Measurements from ENCODE around the gene LBX2.
"Not testable (repeated sequence)": the region's sequence is repeated elsewhere in the genome, so short reads cannot be mapped to it uniquely, and the experiment has no call there.

LBX2 gene

GRCh38 chr2:74486141-74486540, 13.3 kb downstream of the LBX2 start:
- DNase-seq (ENCODE audit: low read depth in 4 of 4, low spot score in 1 of 4): no peak

DNA sequence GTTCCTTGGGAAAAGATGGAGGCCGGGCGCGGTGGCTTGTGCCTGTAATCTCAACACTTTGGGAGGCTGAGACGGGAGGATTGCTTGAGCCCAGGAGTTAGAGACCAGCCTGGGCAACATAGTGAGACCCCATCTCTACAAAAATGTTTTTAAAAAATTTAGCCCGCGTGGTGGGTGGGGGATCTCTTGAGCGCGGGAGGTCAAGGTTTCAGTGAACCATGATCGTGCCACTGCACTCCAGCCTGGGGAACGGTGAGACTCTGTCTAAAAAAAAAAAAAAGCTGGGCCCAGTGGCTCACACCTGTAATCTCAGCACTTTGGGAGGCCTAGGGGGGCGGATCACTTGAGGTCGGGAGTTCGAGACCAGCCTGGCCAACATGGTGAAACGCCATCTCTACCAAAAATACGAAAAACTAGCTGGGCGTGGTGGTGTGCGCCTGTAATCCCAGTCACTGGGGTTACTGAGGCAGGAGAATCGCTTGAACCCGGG, 15.7 kb downstream of the LBX2 start:
- not testable (repeated sequence) for DNase-seq (ENCODE audit: low read depth in 4 of 4, low spot score in 1 of 4)

GRCh38 chr2:74482801-74483674, 16.4 kb downstream of the LBX2 start, which contains the start of the genes CCDC142 and TTC31:
CCDC142 (minus strand) TSS chr2:74482998; CDS start chr2:74482837, 161 bp downstream.
TTC31 (plus strand) TSS chr2:74483081; CDS start chr2:74483096, 15 bp downstream.
- peak; percentile 81 to 91 (median 84) for DNase-seq (ENCODE audit: low read depth in 4 of 4, low spot score in 1 of 4)

- DNase-seq (ENCODE audit: low read depth in 4 of 4, low spot score in 1 of 4): no peak
Measured at GRCh38 chr2:74481961-74482800, 17.2 kb downstream of the LBX2 start.

DNA sequence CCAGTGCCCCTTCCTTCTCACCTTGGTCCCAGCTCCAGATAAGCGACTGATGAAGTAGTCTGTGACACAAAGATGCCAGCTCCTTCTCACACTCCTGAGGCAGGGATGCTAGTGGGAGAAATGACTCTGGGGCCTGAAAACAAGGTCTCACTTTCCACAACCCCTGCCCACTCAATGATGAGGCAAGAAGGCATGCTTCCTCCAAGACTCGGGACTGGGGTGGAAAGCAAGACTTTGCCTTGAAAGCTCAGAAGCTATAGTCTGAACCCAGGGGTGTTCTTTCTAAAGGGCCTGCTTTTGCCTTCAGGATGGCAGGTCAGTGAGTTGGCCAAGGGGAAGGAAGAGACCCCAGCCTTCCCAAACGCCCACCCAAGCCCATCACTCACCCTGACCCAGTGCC, 18.0 kb downstream of the LBX2 start:
- no peak for DNase-seq (ENCODE audit: low read depth in 4 of 4, low spot score in 1 of 4)

DNA sequence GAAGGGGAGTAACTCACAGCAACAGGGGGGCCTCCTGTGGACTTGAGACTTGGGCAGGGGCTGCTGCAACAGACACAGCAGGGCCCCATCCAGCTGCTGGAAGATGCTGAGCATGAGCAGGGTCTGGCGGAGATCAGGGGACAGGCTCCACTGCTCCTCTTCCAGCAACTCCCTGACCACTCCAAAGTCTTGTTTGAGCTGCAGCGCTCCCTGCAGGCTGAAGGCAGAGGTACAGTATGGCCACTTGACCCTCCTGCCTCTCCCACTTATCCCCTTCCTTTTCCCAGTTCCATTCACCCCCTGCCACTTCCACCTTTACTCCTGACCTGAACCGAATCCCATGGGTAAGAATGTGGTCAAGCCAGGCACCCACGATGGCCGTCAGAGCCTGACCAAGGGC, 24.5 kb downstream of the LBX2 start:
- no peak for DNase-seq (ENCODE audit: low read depth in 4 of 4, low spot score in 1 of 4)

DNA sequence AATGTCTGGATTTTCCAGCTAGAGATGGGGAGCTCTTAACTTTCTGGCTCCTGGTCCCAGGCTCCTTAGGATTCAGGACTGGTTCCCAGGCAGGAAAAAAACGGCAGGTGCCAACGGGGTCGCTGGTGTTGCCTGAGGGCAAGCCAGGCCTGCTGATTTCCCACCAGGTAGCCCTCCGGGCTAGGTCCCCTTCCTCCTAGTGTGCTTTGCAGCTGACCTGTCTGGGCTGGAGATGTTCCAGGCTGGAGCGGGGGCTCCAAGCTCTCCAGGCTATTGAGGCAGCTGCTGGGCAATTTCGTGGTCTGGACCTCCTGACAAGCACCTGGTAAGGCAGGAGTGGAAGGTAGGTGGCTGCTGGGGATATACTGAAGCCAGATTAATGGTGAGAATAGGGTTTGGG, 24.9 kb downstream of the LBX2 start:
- no peak for DNase-seq (ENCODE audit: low read depth in 4 of 4, low spot score in 1 of 4)

- no peak for DNase-seq (ENCODE audit: low read depth in 4 of 4, low spot score in 1 of 4)
Measured at GRCh38 chr2:74472945-74473258, 26.5 kb downstream of the LBX2 start.

DNA sequence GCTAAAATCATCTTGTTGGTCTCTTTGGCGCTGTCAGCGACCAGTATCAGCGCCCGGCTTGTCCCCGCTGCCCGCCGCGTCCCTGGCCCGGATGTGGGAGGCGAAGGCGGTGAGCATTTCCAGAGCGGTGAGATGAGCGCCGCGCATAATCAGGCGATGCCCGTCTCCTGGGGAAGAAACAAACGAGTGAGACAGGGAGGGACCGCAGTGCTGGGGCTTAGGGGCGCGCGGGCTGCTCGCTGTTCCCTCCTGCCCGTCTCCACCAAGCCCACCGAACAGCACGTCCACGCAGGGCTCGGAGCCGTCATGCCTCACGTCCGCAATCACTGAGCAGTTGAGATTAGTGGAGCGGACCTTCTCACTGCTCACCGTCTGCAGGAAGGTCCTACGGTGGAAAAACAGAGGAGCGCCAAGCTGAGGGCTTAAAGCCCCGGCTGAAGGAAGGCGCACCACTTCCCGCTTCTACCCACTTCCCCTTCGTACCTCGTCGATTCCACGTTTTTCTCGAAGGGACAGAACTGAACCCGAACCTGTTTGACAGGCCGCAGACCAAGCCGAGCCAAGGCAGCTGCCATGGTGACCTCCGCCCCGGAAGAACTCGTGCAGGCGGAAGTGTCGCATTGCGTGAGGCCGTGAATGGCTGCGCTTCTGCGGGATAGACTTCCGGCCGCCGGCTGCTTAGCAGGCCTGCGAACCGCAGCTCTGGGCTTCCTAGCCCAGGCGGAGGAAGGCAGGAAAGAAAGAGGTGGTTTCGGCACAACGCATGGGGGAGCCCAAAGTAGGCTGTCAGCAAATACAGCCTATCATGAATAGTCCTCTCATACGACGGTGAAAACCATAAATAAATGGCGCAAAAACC, 27.1 kb downstream of the LBX2 start, which contains the start of gene MRPL53:
Gene MRPL53, minus strand, starts transcription at position 595 of the 859 bp plus-strand sequence. Its CDS starts 20 bp downstream, at position 575.
- DNase-seq (ENCODE audit: low read depth in 4 of 4, low spot score in 1 of 4): peak; percentile 94 to 98 (median 96)

DNA sequence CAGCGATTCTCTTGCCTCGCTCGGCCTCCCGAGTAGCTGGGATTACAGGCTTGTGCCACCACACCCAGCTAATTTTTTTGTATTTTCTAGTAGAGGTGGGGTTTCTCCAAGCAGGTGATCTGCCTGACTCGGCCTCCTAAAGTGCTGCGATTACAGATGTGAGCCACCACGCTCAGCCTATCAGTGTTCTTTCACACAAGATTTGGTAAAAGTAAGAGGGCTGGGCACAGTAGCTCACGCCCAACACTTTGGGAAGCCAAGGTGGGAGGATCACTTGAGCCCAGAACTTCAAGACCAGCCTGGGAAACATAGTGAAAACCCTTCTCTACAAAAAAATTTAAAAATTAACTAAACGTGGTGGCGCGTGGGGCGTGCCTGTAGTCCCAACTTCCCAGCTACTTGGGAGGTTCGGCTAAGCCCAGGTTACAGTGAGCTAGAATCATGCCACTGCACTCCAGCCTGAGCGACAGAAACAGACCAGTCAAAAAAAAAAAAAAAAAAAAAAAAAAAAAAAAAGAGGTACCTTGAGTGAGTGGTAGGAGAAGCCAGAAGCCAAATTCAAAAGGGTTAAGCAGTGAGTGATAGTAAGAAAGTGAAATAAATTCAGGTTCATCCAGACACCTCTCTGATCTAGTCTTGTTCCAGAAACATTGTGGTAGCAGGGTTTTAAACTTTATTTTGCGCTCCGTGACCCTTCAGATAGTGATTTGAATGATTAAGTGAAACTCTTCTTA, 27.9 kb downstream of the LBX2 start:
- no peak for DNase-seq (ENCODE audit: low read depth in 4 of 4, low spot score in 1 of 4)

GRCh38 chr2:74470742-74471141, 28.7 kb downstream of the LBX2 start:
- DNase-seq (ENCODE audit: low read depth in 4 of 4, low spot score in 1 of 4): not testable (repeated sequence)

DNA sequence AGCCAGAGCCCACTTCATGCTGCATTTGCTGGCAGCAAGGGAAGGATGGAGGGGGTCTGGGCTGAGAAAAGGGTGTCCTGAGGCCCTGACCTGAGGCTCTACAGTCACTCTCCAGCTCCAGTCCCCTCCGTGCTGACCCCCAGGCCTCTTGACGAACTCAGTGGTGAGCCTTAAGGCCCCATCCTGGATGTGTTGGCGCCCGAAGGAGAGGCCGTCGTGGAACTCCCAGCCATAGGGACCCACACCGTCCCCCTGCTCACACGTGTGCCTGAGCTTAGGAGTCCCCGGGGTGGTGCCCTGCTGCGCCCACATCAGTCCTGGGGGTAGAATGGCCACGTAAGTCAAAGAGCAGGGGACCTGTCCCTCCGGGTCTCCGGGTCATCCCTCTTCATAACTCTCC, 35.0 kb downstream of the LBX2 start:
- no peak for DNase-seq (ENCODE audit: low read depth in 4 of 4, low spot score in 1 of 4)

GRCh38 chr2:74462786-74463105, 36.7 kb downstream of the LBX2 start:
- DNase-seq (ENCODE audit: low read depth in 4 of 4, low spot score in 1 of 4): no peak

DNA sequence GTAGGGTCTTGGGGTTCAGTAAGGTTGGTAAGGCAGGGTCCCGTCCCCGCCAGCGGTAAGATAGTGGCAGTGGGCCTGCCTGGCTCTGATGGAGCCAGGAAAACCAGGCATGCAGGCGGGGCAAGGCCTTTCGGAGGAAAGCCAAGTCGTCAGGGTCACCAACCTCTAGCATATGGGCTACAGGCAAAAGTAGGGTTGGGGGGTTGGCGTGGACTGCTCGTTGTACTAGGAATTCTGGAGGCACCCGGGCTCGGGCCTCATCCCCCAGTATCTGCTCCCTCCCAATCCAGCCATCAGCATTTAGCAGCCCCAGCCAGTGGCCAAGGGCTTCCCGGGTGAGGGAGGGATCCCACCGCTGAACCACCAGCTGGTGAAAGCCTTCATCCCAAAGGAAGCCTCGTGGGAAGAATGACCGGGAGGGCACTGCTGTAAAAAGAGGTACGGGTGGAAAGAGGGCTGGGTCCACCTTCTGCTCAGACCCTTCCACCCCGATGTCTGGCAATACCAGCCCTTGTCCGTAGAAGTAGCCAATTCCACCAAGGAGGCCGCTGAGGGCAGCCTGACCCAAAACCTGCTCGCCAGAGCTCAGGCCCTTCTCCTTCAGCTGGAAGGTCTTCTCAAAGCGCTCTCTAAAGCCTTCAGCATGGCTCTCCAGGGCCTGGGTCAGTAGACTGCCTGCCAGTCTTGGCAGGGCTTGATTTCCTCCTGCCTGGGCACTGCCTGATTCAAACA, 37.2 kb downstream of the LBX2 start:
- DNase-seq (ENCODE audit: low read depth in 4 of 4, low spot score in 1 of 4): no peak

GRCh38 chr2:74461187-74462053, 38.0 kb downstream of the LBX2 start:
- no peak for DNase-seq (ENCODE audit: low read depth in 4 of 4, low spot score in 1 of 4)

- DNase-seq (ENCODE audit: low read depth in 4 of 4, low spot score in 1 of 4): not testable (repeated sequence)
Measured at GRCh38 chr2:74460187-74460586, 39.2 kb downstream of the LBX2 start.

DNA sequence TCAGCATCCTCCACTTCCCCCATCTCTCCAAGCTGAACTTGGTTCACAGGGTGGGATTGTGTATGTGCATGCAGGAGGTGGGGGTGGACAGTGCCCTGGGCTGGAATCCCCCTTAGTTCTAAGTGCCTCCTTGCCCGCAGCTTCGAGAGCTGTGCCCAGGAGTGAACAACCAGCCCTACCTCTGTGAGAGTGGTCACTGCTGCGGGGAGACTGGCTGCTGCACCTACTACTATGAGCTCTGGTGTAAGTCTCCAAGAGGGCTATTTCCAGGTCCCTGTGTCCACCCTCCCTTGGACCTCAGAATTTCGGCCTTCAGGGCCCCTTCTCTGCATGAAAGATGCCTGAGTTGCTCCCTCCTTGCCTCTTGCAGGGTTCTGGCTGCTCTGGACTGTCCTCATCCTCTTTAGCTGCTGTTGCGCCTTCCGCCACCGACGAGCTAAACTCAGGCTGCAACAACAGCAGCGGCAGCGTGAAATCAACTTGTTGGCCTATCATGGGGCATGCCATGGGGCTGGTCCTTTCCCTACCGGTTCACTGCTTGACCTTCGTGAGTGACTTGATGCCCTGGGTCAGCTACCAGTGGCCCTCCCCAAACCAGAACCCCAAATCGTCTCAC, 39.8 kb downstream of the LBX2 start:
- DNase-seq (ENCODE audit: low read depth in 4 of 4, low spot score in 1 of 4): not testable (repeated sequence)

GRCh38 chr2:74458938-74459363, 40.5 kb downstream of the LBX2 start:
- no peak for DNase-seq (ENCODE audit: low read depth in 4 of 4, low spot score in 1 of 4)

All from stimulated activated CD4-positive, alpha-beta T cell treated with anti-CD3 and anti-CD28 coated beads, Interleukin-1b, Interleukin-23, amount 100 ng/mL, for 24 hours (primary cell).